Activated CD4-positive, alpha-beta T cell treated with anti-CD3 and anti-CD28 coated beads, Interleukin-2, Interleukin-4, amounts not matched to agents 100 ng/mL and 50 ng/mL, durations not matched to agents 16 hours and 8 hours (primary cell): ENCODE data around the gene MAL.

Experiments used
- DNase-seq: peaks from one replicate; pipeline ENCODE4 v3.0.0-alpha.2; 2020; ENCODE audit warnings: low spot score

Gene MAL

DNA sequence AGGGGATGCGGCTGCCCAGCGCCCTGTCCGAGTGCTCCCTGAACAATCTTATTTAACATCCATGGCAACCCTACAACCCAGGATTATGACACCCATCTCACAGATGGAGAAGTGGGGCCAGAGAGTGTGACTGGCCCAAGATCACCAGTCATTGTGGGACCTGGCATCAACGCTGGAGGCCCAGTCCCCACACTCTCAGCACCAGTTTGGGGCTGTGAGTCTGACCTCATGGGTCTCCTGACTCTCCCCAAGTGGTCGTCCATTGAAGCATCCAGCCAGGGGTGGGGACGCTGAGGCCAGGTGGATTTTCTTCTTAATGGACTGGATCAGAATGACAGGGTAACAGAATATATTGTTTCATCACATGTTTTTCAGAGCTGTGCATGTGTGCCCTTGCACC, 24.5 kb downstream of the MAL start:
- DNase-seq: no peak

- DNase-seq: no peak
Observed at GRCh38 chr2:95050385-95051300, 25.1 kb downstream of the MAL start.

- no peak for DNase-seq
Observed at GRCh38 chr2:95051626-95052025, 26.1 kb downstream of the MAL start.

- DNase-seq: no peak
Observed at GRCh38 chr2:95052307-95052706, 26.8 kb downstream of the MAL start.

GRCh38 chr2:95052804-95053479, 27.4 kb downstream of the MAL start:
- DNase-seq: no peak

- no peak for DNase-seq
Observed at GRCh38 chr2:95053543-95053942, 28.0 kb downstream of the MAL start.

GRCh38 chr2:95054016-95054415, 28.5 kb downstream of the MAL start:
- no peak for DNase-seq

- no peak for DNase-seq
Observed at GRCh38 chr2:95055262-95055661, 29.8 kb downstream of the MAL start.

- no peak for DNase-seq
Observed at GRCh38 chr2:95056044-95056443, 30.5 kb downstream of the MAL start.

DNA sequence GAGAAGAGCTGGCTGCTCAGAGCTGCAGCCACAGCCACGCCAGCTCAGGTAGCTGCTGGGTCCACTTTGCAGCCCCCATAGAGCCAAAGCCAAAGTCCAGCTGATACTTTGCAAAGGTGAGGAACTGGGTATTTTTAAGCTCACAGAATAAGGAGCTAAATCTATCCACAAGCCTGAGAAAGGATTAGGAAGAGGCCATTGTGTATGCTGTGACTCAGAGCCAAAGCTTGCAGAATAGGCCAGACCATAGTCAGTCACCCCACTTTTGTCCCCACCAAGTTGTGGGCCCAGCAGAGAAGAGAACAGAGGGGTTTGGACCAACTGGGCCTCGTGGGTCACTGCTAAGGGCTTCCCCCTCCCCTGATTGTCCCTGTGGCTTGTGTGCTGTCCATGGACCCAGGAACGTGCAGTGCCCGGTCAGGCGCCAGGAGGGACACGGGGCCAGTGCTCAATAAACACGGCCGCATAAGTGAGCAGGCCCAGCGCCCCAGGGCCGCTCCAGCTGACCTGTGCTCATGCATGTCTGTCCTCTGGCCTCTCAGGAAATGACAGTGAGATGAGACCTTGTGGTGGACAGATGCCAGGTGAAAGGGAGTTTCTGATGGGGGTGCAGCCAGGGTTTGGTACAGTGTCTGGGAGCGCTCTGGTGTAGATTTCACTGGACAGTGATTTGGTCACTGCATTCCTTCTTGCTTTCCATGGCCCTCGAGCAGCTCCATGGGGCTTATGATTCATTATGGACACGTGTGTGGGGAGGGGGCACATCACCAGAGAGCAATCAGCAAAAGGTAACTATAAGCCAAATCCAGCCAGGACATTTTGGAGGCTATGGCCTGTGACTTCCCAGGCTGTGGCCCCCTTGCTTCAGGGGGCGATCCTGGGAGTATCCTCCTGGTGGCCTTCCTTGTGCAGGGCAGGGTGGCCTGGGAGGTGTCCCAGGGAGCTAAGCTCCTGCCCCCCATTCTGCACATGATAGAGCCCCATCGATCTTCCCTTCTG, 31.3 kb downstream of the MAL start:
- DNase-seq: no peak

DNA sequence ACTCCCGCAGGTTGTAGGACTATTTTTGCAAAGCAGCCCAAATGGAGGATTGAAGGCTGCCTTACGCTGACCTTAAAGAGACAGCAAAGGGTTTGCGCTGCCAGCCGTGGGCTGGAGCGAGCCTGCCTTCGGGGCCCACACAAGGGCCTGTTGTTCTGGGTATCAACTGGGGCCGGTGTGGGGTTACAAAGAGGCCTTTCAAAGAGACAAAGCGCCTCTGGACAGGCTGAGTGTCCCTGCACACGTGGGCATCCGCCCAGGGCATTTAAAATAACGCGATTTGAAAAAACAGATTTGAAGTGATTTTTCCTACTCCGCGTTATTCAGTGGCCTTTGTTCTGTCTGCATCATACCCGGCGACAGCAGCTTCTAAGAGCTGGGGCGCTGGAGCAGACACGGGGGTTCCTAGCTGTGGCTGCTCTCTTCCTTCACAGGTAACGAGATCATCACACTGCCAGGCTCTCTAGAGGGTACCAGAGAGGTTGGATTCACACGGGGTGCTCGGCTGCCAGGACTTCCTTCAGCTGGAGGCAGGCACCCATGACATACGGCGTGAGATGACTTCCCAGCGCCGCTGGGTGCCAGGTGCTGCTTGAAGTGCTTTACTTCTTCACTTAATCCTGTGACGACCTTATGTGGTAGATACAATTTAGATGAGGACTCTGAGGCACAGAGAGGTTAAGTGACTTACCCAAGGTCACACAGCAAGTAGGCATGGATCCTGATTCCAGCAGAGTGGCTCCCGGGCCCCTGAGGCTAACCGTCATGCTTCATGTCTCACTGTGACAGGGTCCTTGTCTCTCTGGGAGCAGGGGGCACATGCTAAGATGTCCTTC, 32.2 kb downstream of the MAL start:
- no peak for DNase-seq

- no peak for DNase-seq
Observed at GRCh38 chr2:95058466-95058988, 33.0 kb downstream of the MAL start.

DNA sequence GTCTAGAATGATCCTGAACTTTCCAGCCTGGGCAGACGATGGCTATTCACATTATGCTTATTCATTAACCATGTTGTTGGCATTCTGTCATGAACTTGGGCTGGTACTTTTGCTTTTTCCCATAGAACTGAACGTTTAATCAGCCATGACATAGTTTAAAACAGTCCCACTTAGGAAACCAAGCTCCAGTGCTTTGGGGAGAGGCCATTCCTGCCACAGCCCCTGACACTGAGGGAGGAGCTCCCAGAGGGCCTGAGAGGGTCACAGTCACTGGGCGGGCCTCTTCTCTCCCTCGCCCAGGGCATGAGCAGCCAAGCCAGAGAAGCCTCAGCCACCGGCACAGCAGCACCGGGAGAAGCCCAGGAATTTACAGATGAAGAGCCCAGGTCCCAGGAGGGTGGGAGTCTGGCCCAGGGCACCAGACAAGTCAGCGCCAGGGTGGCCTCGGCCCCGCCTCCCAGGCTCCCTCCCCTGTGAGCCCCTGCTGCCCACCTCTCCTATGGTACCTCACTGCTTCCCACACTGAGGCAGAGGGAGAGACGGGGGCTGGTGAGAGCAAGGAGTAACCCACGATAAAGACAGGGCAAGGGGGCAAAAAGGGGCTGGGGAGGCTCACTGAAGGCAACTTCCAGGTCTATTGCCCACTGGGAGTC, 33.6 kb downstream of the MAL start:
- DNase-seq: no peak

DNA sequence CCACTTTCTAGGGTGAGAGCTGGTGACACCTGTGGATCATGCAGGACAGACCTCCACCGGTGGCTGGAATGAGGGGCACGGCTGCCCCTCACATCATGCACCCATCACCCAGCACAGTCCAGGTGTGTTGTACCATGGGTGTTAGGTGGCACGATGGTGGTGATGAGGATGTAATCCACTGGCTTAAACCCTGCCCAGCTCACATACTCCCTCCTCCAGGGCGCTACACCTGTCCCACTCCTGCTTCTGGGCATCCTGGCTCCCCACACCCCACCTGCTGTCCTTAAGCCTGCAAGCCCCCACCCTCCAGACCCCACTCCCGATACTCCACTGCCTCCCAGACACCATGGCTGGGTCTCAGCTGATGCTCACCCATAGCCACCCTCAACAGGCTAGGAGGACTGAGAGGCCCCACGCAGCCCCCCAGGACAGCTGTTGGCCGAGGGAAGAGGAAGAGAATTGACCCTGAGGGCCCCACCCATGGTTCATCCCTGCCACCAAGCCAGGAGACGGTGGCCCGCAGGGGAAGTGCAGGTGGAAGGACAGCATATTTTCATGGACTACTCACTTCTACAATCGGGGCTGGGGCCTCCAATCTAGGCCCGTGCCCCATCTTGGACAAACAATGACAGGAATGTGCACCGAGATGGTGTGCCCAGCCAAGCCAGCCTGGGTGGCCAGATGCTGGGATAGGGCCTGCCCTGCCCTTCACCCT, 34.3 kb downstream of the MAL start:
- no peak for DNase-seq

GRCh38 chr2:95060446-95061118, 35.1 kb downstream of the MAL start:
- no peak for DNase-seq

GRCh38 chr2:95061119-95061512, 35.6 kb downstream of the MAL start:
- DNase-seq: no peak

GRCh38 chr2:95061601-95062183, 36.2 kb downstream of the MAL start:
- no peak for DNase-seq

GRCh38 chr2:95062242-95063085, 37.0 kb downstream of the MAL start:
- no peak for DNase-seq
